H54 (cell line): ENCODE measurements around the gene MUC5B.

ENCODE experiments used
- DNase-seq: peaks from one replicate; pipeline ENCODE4 v3.0.0; 2011; ENCODE audit warnings: low spot score, mixed read lengths; ENCODE audit not compliant: insufficient read length
- FAIRE-seq: peaks from 3 replicates; lab custom pipeline; 2011; peaks lifted over from hg19 to GRCh38; lab: Jason Lieb, UNC
- POLR2A ChIP-seq: IDR thresholded peaks from 2 replicates; pipeline ENCODE4 v1.6.1; 2011; ENCODE audit warnings: low read depth, mild to moderate bottlenecking, low read length

The MUC5B gene

GRCh38 chr11:1267441-1268100, 44.7 kb downstream of the MUC5B start:
- DNase-seq (no peak), FAIRE-seq (no peak)
- no peak for TF ChIP-seq POLR2A

DNA sequence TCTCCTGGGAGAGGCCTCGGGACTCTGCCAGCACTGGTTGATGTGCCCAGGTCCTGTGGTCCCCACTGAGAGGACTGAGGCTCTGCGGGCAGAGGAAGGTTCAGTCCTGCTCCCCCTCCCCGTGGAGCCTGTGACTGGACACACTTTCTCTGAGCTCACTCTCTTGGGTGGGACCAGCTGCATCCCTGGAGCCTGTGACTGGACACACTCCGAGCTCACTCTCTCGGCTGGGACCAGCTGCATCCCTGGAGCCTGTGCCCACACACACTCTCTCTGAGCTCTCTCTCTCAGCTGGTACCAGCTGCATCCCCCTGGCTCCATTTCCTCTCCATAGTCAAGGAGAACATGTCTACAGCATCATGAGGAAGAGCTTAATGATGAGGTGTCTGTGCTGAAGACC, 47.1 kb downstream of the MUC5B start:
- FAIRE-seq = no peak
- DNase-seq = no peak

GRCh38 chr11:1270476-1270875, 47.6 kb downstream of the MUC5B start:
- TF ChIP-seq POLR2A = no peak
- no peak for FAIRE-seq

More for the DNA sequence above, 47.1 kb downstream of the MUC5B start:
- no peak for TF ChIP-seq POLR2A

GRCh38 chr11:1271002-1271401, 48.1 kb downstream of the MUC5B start:
- DNase-seq (no peak), FAIRE-seq (no peak)
- no peak for TF ChIP-seq POLR2A

More at GRCh38 chr11:1270476-1270875, 47.6 kb downstream of the MUC5B start:
- DNase-seq = no peak

- DNase-seq = no peak
- no peak for TF ChIP-seq POLR2A
- FAIRE-seq = no peak
Measured at GRCh38 chr11:1271406-1271805, 48.5 kb downstream of the MUC5B start.

- FAIRE-seq = no peak
- DNase-seq = no peak
- no peak for TF ChIP-seq POLR2A
Measured at GRCh38 chr11:1271927-1272326, 49.1 kb downstream of the MUC5B start.

DNA sequence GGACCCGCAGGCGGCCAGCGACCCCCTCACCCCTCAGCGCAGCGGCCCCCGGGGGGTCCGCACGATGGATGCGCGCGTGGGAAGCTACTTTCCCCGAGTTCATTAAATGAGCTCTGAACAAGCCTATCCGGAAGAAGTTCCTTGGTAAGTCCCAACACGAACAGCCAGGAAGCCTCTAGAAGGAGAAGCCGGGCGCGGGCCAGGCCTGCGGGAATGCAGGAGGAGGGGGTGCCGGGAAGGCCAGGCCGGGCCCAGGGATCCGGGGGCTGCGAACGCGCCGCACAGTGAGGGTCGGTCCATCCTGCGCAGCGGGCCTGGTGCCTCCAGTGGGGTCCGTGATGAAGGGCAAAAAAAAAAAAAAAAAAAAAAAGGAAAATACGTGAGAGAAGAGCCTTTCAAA, 49.7 kb downstream of the MUC5B start:
- FAIRE-seq (no peak), DNase-seq (no peak)
- no peak for TF ChIP-seq POLR2A

DNA sequence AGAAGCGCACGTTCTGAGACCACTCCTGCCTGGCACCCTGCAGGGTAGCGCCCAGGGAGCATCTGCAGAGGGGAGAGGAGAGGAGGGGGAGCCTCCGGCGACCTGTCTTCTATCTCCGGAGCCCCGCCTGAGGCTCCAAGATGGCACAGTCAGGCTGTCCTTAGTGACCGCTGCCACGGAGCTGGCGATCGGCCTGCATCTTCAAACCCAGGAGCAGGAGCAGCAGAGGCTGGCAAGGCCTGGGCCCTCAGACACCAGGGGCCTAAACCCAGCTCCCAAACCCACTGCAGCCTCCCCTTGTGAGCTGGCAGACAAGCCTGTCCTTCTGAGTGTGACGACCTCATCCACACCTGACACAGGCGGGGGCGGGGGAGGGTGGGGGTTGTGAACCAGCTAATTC, 51.6 kb downstream of the MUC5B start:
- FAIRE-seq (no peak), DNase-seq (no peak)
- TF ChIP-seq POLR2A = no peak

DNA sequence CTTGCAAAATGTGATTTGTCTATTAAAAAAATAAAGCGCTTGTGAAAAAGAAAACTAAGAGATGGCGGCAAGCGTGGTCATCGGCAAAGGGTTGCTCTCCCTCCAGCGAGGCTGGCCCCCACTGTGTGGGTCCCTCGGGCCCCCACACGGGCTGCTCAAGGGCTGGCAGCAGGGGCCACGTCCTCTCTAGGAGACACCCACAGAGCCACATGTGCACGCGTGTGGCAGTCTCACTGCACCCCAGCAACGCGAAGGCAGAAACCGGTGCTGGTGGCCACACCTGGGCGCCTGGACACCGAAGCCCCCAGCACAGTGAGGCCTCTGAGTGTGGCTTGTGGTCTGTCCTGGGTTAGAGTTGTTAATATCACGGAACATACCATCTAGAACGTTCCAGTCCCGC, 52.2 kb downstream of the MUC5B start:
- FAIRE-seq = no peak
- no peak for TF ChIP-seq POLR2A
- no peak for DNase-seq

GRCh38 chr11:1276041-1276790, 53.4 kb downstream of the MUC5B start:
- TF ChIP-seq POLR2A = no peak
- FAIRE-seq = no peak
- no peak for DNase-seq

GRCh38 chr11:1276866-1277615, 54.2 kb downstream of the MUC5B start:
- FAIRE-seq (no peak), DNase-seq (no peak)
- no peak for TF ChIP-seq POLR2A

DNA sequence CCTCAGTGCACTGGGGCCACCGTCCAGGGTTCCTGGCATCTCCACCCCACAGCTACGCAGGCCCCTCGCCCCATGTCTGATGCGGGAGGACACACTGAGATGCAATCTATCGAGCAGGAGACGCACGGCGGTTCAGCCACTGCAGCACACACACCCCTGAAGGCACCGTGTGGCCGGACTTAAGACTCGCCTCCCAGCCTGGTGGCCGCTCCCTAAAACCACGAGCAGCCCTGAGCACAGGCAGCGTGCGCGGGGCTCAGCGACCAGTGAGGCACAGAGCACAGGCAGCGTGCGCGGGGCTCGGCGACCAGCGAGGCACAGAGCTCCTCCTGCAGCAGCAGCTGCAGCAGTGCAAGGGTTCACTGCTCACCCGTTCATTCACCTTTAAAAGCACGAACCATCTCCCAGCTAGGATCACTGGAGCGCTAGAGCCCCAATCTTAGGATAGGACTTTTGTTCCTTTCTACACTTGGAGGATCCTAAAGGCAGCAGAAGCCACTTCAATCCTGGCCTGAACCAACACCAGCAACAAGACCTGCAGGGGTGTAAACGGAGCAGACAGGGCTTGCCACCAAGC, 55.2 kb downstream of the MUC5B start:
- FAIRE-seq (no peak), DNase-seq (no peak)
- TF ChIP-seq POLR2A = no peak

- no peak for TF ChIP-seq POLR2A
- DNase-seq (no peak), FAIRE-seq (no peak)
Measured at GRCh38 chr11:1278766-1279673, 56.2 kb downstream of the MUC5B start.
